ENCODE data around the gene B4GALT5. TPM values are rescaled to one million over a fixed set of nuclear protein-coding genes. Genes with fewer than 3 reads are reported as not detected.

Gene B4GALT5
- total RNA-seq, 1 experiment from 2014 or later, result 77.0 TPM

- no peak for TF ChIP-seq CTCF (conservative IDR thresholded peaks at IDR 0.05)
- Histone ChIP-seq H4K91ac (ENCODE audit: insufficient read length, low read depth, low read length) (no peak overlapping the region), H3K79me2 (ENCODE audit: insufficient read depth, low read length) (peaks cover 52% of the 10 kb centered on the region; the same call in 1 of the 2 replicates), H3K4me1 (ENCODE audit: insufficient read depth, low read length) (peaks cover 7% of the 10 kb centered on the region; the same call in 1 of the 2 replicates), H3K9me3 (ENCODE audit: control insufficient read depth, low read depth, low read length) (no peaks in the 10 kb centered on the region), H2BK5ac (ENCODE audit: insufficient read length, low read length) (no peak overlapping the region), H2BK20ac (ENCODE audit: low read depth, low read length, poor library complexity, severe bottlenecking) (no peak overlapping the region), H3K23me2 (ENCODE audit: insufficient read length, low read depth, low read length, poor library complexity, severe bottlenecking) (no peaks in the 10 kb centered on the region), H3K27me3 (ENCODE audit: insufficient read depth, low read length) (no peaks in the 10 kb centered on the region), H2AFZ (ENCODE audit: low read length) (no peak overlapping the region), H3K14ac (ENCODE audit: insufficient read depth, low read length) (no peak overlapping the region), H3T11ph (ENCODE audit: low read length) (no peak overlapping the region), H2BK15ac (ENCODE audit: low read depth, low read length) (no peak overlapping the region), H3K4me2 (ENCODE audit: insufficient read depth, insufficient read length, low read length) (no peak overlapping the region), H4K20me1 (ENCODE audit: control insufficient read depth, insufficient read depth, insufficient read length) (no peaks in the 10 kb centered on the region), H3K27ac (ENCODE audit: insufficient read length, low read depth, low read length) (no peak overlapping the region), H3K9ac (ENCODE audit: extremely low read depth, insufficient read length, low read length) (no peak overlapping the region), H3K79me1 (ENCODE audit: insufficient read depth, low read depth, low read length, poor library complexity, severe bottlenecking) (peaks cover 8% of the 10 kb centered on the region), H2AK5ac (ENCODE audit: insufficient read length, low read length) (no peak overlapping the region), H3K18ac (ENCODE audit: insufficient read length, low read depth, low read length) (no peak overlapping the region), H2BK12ac (ENCODE audit: insufficient read length, low read depth, low read length) (no peak overlapping the region), H3K23ac (ENCODE audit: insufficient read length, low read depth, low read length) (no peak overlapping the region), H3K4ac (ENCODE audit: low read depth, low read length) (no peak overlapping the region), H2BK120ac (ENCODE audit: low read depth, low read length, poor library complexity, severe bottlenecking) (no peak overlapping the region), H4K8ac (replicated peaks; ENCODE audit: insufficient read length, low read depth, low read length) (no peak overlapping the region), H3K56ac (ENCODE audit: insufficient read length, low read depth, low read length) (no peak overlapping the region), H4K5ac (ENCODE audit: insufficient read length, low read depth, low read length) (no peak overlapping the region)
- Mint-ChIP-seq H3K9me3 (no peaks in the 10 kb centered on the region), H3K27me3 (ENCODE audit: low read depth) (no peaks in the 10 kb centered on the region), H3K4me1 (peaks cover 56 to 70% of the 10 kb centered on the region in 2 experiments), H3K27ac (peak overlapping the region in 1 of 3 experiments; percentile 85; a peak in 3 of 7 replicates), H3K36me3 (ENCODE audit: insufficient read depth in 1 of 3, low read depth in 3 of 3) (peaks cover 0 to 12% (median 8%) of the 10 kb centered on the region in 3 experiments; a peak in 1 of 7 replicates), H3K4me3 (no peak overlapping the region; a peak in 1 of 5 replicates)
- WGBS (ENCODE audit: extremely low coverage, insufficient read length, low lambda C conversion rate), result no CpG with 5 or more reads among the region's 4 CpGs
- DNase-seq, result no peak
Measured at GRCh38 chr20:49682798-49683197, 30.9 kb downstream of the B4GALT5 start.
